Body of pancreas (tissue), 4 donors: ENCODE results near the gene RETREG1.
A peak's percentile ranks its signal among the peaks of the same experiment; 100 is the strongest.

Experiments
- POLR2A ChIP-seq, 3 donors: fragments of 450-650 bp; IDR thresholded peaks; one replicate each; pipeline ENCODE4 v1.6.1; 2016; ENCODE audit warnings: antibody characterized with exemption in 3 of 3, mild to moderate bottlenecking in 2 of 3
- TF ChIP-seq, protein P1 (sequence below), 7 experiments: fragments of 450-650 bp in 4 of 7; fragments of 200-600 bp in 3 of 7; sonication (generic) in 3 of 7; IDR thresholded peaks; one replicate each; pipeline ENCODE4 v1.5.1; 2016 to 2019; ENCODE audit warnings: antibody characterized with exemption in 7 of 7

DNA sequence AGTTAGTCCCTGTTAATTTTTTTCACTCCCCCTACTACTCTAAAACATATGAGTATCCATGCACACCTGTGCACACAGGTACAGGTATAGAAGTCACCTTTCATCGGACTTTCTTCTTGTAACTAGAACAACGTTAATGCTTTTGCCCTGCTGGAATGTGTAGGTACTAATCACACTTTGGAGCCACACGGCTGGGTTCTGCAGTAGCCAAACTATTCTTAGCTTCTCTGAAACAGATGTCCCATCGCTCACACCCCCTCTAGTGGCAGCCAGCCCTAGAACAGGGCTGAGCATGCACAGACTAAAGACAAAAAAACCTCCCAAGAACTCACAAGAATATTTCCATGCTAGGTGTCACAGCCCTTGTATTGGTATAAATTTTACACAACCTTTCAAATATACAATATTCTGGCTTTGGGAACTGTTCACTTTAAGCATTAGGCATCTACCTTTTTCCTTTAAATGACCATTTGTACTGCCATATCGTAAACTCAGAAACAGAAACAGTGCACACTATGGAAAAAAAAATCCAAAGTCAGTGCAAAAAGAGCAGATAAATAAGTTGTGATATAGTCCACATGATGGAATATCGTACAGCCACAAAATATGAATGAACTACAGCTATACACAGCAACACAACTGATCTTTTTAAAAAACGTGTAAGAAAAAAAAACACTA, 64.0 kb downstream of the RETREG1 start:
- TF ChIP-seq, protein P1, sequence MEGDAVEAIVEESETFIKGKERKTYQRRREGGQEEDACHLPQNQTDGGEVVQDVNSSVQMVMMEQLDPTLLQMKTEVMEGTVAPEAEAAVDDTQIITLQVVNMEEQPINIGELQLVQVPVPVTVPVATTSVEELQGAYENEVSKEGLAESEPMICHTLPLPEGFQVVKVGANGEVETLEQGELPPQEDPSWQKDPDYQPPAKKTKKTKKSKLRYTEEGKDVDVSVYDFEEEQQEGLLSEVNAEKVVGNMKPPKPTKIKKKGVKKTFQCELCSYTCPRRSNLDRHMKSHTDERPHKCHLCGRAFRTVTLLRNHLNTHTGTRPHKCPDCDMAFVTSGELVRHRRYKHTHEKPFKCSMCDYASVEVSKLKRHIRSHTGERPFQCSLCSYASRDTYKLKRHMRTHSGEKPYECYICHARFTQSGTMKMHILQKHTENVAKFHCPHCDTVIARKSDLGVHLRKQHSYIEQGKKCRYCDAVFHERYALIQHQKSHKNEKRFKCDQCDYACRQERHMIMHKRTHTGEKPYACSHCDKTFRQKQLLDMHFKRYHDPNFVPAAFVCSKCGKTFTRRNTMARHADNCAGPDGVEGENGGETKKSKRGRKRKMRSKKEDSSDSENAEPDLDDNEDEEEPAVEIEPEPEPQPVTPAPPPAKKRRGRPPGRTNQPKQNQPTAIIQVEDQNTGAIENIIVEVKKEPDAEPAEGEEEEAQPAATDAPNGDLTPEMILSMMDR (IDR thresholded peaks at IDR 0.05) = peak; percentile 69 to 86 (median 84)
- TF ChIP-seq POLR2A (IDR thresholded peaks at IDR 0.05) = no peak
